HCT116 (cell line): ENCODE measurements around the gene AKT3. TPM values are rescaled to one million over a fixed set of nuclear protein-coding genes. Genes with fewer than 3 reads are reported as not detected.
"Not testable (repeated sequence)": the region's sequence is repeated elsewhere in the genome, so short reads cannot be mapped to it uniquely, and the experiment has no call there.

Experiments used
- ATAC-seq: fragments of 200-7000 bp; cut with Tn5 transposase; 2 replicates; pipeline ENCODE4 v1.9.1; 2020; ENCODE audit warnings: mild to moderate bottlenecking, moderate library complexity
- BruUV-seq: library from RNA; stranded (reverse); fragments of 400-500 nt; replicated peaks from 2 replicates; lab custom pipeline; 2021; lab: Mats Ljungman, UMichigan
- CTCF ChIA-PET: fragments of 300-600 bp; sonication (Branson Sonifier 250); formaldehyde crosslinking; loops from one replicate; lab custom pipeline; 2021; ENCODE audit warnings: antibody characterized with exemption; lab: Charles Lee
- POLR2A ChIA-PET: fragments of 300-600, 350-600 bp; sonication (Branson Sonifier 250); formaldehyde crosslinking; loops from one replicate; lab custom pipeline; 2021; ENCODE audit warnings: antibody characterized with exemption; lab: Charles Lee
- RAD21 ChIA-PET, 2 experiments: fragments of 300-600 bp; sonication (Branson Sonifier 250); formaldehyde crosslinking; loops; one replicate each; lab custom pipeline; 2023; ENCODE audit warnings: low total read pairs in 2 of 2; ENCODE audit not compliant: uncharacterized antibody in 2 of 2, unreplicated experiment in 2 of 2, low non-redundant PET in 1 of 2; lab: Charles Lee
- DNase-seq: peaks from one replicate; pipeline ENCODE4 v3.0.0-alpha.2; 2010; ENCODE audit warnings: low read depth, low spot score
- H2AFZ ChIP-seq: fragments of 200-600 bp; shearing (Covaris generic), sonication (generic); 2 replicates; pipeline ENCODE4 v1.6.1; 2017; ENCODE audit warnings: low read depth, mixed run types, mixed read lengths, antibody characterized with exemption, low read length; ENCODE audit not compliant: poor library complexity, severe bottlenecking
- H3K27ac ChIP-seq: 2 replicates; pipeline ENCODE4 v1.5.1; 2012; ENCODE audit warnings: low read depth, low read length
- H3K27me3 ChIP-seq: fragments of 200-600 bp; sonication (generic); 2 replicates; pipeline ENCODE4 v1.6.1; 2016; ENCODE audit warnings: mixed run types, low read length, mixed read lengths; ENCODE audit not compliant: insufficient read depth
- H3K36me3 ChIP-seq, 2 experiments: fragments of 200-500 bp in 1 of 2; fragments of 200-600 bp in 1 of 2; sonication (Bioruptor generic) in 1 of 2; sonication (generic) in 1 of 2; 2 replicates each; pipeline versions ENCODE4 v1.5.1 to v1.6.1; 2014 to 2016; ENCODE audit warnings: low read length in 2 of 2, inconsistent platforms in 1 of 2, mixed read lengths in 1 of 2, mixed run types in 1 of 2; ENCODE audit not compliant: insufficient read depth in 2 of 2, control insufficient read depth in 1 of 2
- H3K4me1 ChIP-seq, 2 experiments: fragments of 200-600 bp in 1 of 2; sonication (generic) in 1 of 2; 2 replicates each; pipeline versions ENCODE4 v1.5.1 to v1.6.1; 2012 to 2017; ENCODE audit warnings: low read length in 2 of 2, inconsistent platforms in 1 of 2, mild to moderate bottlenecking in 1 of 2, mixed read lengths in 1 of 2, mixed run types in 1 of 2, moderate library complexity in 1 of 2; ENCODE audit not compliant: insufficient read depth in 2 of 2, control insufficient read depth in 1 of 2
- H3K4me2 ChIP-seq: fragments of 200-600 bp; sonication (generic); 2 replicates; pipeline ENCODE4 v1.6.1; 2017; ENCODE audit warnings: mixed run types, low read length, mixed read lengths
- H3K4me3 ChIP-seq, 2 experiments: fragments of 200-600 bp in 1 of 2; sonication (generic) in 1 of 2; replicated peaks in 1 of 2; 2 replicates each; pipeline ENCODE4 v1.5.1; 2011 to 2016; ENCODE audit warnings: low read length in 2 of 2, control low read depth in 1 of 2, low read depth in 1 of 2, mild to moderate bottlenecking in 1 of 2, mixed read lengths in 1 of 2, mixed run types in 1 of 2
- H3K79me2 ChIP-seq: fragments of 200-600 bp; sonication (generic); 2 replicates; pipeline ENCODE4 v1.6.1; 2017; ENCODE audit warnings: mild to moderate bottlenecking, mixed run types, low read length, moderate library complexity, mixed read lengths; ENCODE audit not compliant: insufficient read depth
- H3K9ac ChIP-seq: fragments of 200-600 bp; sonication (generic); 2 replicates; pipeline ENCODE4 v1.6.1; 2016; ENCODE audit warnings: low read length, mixed read lengths
- H3K9me2 ChIP-seq: fragments of 200-600 bp; sonication (generic), shearing (Covaris generic); 2 replicates; pipeline ENCODE4 v1.6.1; 2017; ENCODE audit warnings: mixed run types, mild to moderate bottlenecking, moderate library complexity; ENCODE audit not compliant: insufficient read depth
- H3K9me3 ChIP-seq, 2 experiments: fragments of 200-500 bp in 1 of 2; fragments of 200-600 bp in 1 of 2; sonication (Bioruptor generic) in 1 of 2; sonication (generic) in 1 of 2; 2 replicates each; pipeline ENCODE4 v1.6.1; 2014 to 2017; ENCODE audit warnings: low read length in 2 of 2, mixed read lengths in 2 of 2, inconsistent platforms in 1 of 2, low read depth in 1 of 2, mild to moderate bottlenecking in 1 of 2, mixed run types in 1 of 2, moderate library complexity in 1 of 2; ENCODE audit not compliant: control insufficient read depth in 1 of 2, insufficient read depth in 1 of 2
- H4K20me1 ChIP-seq: fragments of 200-600 bp; sonication (generic), shearing (Covaris generic); 2 replicates; pipeline ENCODE4 v1.6.1; 2017; ENCODE audit warnings: mixed run types, mild to moderate bottlenecking, moderate library complexity; ENCODE audit not compliant: insufficient read depth
- EGR1 ChIP-seq: IDR thresholded peaks from 2 replicates; pipeline ENCODE4 v1.6.1; 2012; ENCODE audit warnings: low read depth
- MAX ChIP-seq: IDR thresholded peaks from 2 replicates; pipeline ENCODE4 v1.6.1; 2012
- RAD21 ChIP-seq: IDR thresholded peaks from 2 replicates; pipeline ENCODE4 v1.6.1; 2012; ENCODE audit warnings: low read depth, mild to moderate bottlenecking
- SIN3A ChIP-seq: IDR thresholded peaks from 2 replicates; pipeline ENCODE4 v1.6.1; 2012; ENCODE audit warnings: low read depth
- SP1 ChIP-seq: IDR thresholded peaks from 2 replicates; pipeline ENCODE4 v1.6.1; 2012; ENCODE audit warnings: low read depth
- TCF7L2 ChIP-seq: IDR thresholded peaks from 2 replicates; pipeline ENCODE4 v1.7.0; 2011; ENCODE audit warnings: borderline replicate concordance, inconsistent platforms; ENCODE audit not compliant: insufficient read depth, insufficient read length; ENCODE audit errors: extremely low read depth
- intact Hi-C: fragments of 100-400 bp; cut with micrococcal nuclease; formaldehyde crosslinking; loops from 2 replicates; pipeline ENCODE4 v1.10.0; 2022
- total RNA-seq: library from RNA; stranded (reverse); gene quantifications from one replicate; pipeline ENCODE4 v1.2.1, GENCODE V29; 2021; ENCODE audit not compliant: unreplicated experiment
- TF ChIP-seq, protein P1 (sequence below): IDR thresholded peaks from 2 replicates; pipeline ENCODE4 v1.6.1; 2012

The AKT3 gene
- total RNA-seq, 1 experiment from 2014 or later: 0.49 TPM

GRCh38 chr1:243772361-243773050 is 77.5 kb downstream of the AKT3 start:
- CTCF ChIA-PET, H3K4me3 ChIP-seq, H3K27ac ChIP-seq, H3K27me3 ChIP-seq, intact Hi-C loops, BruUV-seq, H3K4me1 ChIP-seq, H3K9me2 ChIP-seq, RAD21 ChIA-PET, H3K9me3 ChIP-seq, H4K20me1 ChIP-seq, H3K79me2 ChIP-seq, ATAC-seq, DNase-seq, POLR2A ChIA-PET, H3K9ac ChIP-seq, H2AFZ ChIP-seq, H3K4me2 ChIP-seq, H3K36me3 ChIP-seq: not testable (repeated sequence)

DNA sequence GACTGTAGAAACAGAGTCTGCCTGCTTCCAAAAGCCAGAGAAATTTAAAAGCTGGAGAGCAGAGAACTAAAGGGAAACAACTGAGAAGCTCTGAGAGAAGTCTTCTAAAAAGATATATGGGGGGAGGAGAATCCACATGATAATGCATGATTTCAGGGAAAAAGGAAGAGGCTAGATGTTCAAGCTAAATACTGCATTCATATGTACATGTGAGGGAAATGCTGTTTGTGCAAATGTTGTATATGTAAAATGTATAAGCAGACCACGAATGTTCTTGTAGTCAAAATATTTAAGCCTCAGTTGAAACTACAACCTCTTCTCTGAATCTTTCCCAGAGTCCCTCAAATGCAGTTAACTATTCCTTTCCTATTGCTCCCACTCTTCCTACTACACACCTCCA is 79.2 kb downstream of the AKT3 start:
- no TSS peak for BruUV-seq
- ChIA-PET CTCF (no interaction called here), POLR2A (no interaction called here), RAD21 (no interaction called here)
- H3K4me1 ChIP-seq: no peaks in the 10 kb centered on the region
- no peaks in the 10 kb centered on the region for H3K9me3 ChIP-seq
- no peak overlapping the region for H3K4me3 ChIP-seq
- H3K27ac ChIP-seq: no peak overlapping the region
- no peaks in the 10 kb centered on the region for H3K36me3 ChIP-seq
- H2AFZ ChIP-seq: no peak overlapping the region
- no peak for DNase-seq
- no peaks in the 10 kb centered on the region for H3K9me2 ChIP-seq
- H3K27me3 ChIP-seq: peaks cover 14% of the 10 kb centered on the region
- intact Hi-C loops: no loop called here
- TF ChIP-seq, protein P1, sequence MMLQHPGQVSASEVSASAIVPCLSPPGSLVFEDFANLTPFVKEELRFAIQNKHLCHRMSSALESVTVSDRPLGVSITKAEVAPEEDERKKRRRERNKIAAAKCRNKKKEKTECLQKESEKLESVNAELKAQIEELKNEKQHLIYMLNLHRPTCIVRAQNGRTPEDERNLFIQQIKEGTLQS: no peak
- no peak for TF ChIP-seq SIN3A
- TF ChIP-seq MAX: no peak
- TF ChIP-seq TCF7L2: no peak
- TF ChIP-seq EGR1: no peak
- TF ChIP-seq SP1: no peak
- TF ChIP-seq RAD21: no peak
- H4K20me1 ChIP-seq: no peaks in the 10 kb centered on the region
- no peak overlapping the region for H3K9ac ChIP-seq
- H3K4me2 ChIP-seq: no peak overlapping the region
- no peak for ATAC-seq
- H3K79me2 ChIP-seq: no peaks in the 10 kb centered on the region
